ENCODE data around the gene RHOH. TPM values are rescaled to one million over a fixed set of nuclear protein-coding genes. Genes with fewer than 3 reads are reported as not detected.

Gene RHOH
- total RNA-seq, 1 donor from 2014 or later = not detected

DNA sequence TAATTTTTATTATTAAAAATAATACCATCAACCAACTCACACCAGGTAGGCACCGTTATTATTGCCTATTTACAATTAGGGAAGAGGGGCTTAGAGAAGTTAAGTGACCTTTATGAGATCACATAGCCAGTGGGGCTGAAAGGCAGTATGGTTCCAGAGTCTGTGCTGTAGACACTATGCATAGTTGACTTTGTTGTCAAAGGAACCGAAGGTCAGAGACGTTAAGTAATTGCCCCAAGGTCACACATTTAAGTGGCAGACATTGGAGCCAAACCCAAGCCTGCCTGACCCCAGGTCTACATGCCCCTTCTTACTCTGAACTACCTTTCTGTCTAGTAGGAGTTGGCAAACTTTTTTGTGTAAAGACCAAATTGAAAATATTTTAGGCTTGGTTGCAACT is 36.4 kb downstream of the RHOH start:
- no peak for DNase-seq (ENCODE audit: low read depth, low spot score)

- no peak for DNase-seq (ENCODE audit: low read depth, low spot score)
Measured at GRCh38 chr4:40234519-40235039, 37.7 kb downstream of the RHOH start.

DNA sequence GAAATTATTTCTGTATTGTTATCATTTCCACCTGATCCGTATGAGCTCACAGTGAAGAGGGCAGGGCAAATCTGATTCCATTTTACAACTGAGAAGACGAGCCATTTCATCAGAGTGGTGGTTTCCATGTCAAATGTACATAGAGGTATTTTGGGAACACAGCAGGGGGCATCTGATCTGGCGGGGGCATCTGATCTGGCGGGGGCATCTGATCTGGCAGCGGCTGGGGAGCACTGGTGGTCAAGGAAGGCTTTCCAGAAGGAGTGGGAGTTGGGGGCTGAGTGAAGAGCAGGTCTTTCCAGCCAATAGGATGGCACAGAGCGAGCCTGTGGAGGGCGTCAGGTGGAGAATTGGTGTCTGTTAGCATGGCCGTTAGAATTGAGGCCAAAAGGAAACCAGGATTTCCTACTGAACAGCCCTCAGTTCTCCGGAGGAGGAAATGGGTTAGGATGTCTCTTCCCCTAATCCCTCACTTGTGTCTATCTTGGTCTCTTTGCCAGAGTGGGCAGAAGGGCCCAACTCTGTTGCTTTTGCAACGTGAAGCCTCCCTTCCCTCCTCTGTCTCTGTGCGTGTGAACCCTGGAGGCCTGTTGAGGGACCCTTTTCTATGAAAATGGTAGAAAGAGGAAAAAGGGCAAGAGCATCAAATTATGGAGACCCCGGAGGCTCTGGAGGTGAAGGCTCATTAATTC is 41.3 kb downstream of the RHOH start:
- DNase-seq (ENCODE audit: low read depth, low spot score) = no peak

DNA sequence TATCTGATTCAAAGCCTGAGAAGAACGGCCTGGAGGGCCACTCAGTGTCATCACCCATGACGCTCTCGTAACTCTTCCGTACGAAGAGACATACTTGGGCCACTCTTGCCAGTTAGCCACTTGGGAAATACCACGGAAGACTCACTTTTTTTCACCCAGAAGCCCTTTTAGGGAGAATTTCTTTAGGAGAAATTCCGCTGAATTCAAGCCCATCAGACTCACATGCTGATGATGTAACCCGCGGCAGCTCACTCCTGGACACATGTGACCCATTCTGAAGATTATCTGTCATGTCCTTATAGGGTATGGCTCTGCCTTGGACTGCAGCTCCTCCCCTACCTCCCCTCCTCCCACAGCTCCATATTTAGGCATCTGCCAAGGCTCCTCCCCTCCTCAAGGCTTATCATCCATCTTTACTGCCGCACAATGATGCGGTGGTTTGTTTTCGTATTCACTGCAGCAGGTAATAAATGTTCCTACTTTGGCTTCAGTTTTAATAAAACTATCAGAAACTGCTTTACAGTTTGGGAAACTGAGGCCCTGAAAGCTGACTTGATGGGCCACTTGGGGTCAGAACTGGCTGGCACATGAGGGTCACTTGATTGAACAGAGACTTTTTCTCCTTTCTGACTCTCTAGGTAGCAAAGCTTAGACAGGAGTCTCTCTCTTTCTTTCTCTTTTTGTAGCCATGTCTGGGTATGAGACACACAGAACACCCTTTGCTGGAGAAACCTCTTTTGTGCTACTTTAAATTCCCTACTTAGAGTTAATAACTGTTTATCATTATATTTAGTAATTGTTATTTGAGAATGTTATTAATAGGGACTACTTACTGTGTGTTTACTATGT is 42.1 kb downstream of the RHOH start:
- no peak for DNase-seq (ENCODE audit: low read depth, low spot score)

DNA sequence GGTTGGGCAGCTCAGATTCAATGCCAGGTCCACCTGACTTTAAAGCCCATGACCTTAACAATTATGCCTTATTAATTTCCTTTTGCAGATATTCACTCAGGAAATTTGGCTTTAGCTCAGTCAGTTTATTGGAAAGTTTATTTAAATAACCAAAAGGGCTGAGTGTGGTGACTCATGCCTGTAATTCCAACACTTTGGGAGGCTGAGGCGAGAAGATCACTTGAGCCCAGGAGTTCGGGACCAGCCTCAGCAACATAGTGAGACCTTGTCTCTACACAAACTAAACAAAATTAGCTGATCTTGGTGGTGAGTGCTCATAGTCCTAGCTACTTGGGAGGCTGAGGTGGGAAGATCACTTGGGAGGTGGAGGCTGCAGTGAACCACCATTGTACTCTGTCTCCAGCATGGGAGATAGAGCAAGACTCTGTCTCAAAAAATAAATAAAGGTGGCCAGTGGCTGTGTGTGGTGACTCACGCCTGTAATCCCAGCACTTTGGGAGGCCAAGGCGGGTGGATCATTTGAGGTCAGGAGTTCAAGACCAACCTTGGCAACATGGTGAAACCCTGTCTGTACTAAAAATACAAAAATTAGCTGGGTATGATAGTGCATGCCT is 43.3 kb downstream of the RHOH start:
- DNase-seq (ENCODE audit: low read depth, low spot score) = no peak

DNA sequence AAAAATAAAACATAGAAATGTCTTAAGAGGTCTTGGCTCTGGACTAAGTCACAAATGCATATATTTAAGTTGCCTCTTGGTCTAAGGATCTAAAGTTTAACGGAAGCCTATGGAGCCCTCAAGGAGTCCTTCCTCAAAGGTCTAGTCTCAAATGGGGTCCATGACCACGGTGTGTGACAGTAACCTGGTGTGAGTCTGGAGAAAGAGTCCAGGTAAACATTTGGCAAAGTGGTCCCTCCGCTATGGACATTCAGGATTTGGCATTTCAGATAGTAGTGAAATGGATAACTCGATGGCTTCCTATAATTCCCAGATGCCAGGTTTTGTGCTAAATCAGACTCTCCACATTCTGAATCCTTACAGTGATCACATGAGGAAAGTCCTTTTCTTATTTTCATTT is 44.2 kb downstream of the RHOH start:
- no peak for DNase-seq (ENCODE audit: low read depth, low spot score)

DNA sequence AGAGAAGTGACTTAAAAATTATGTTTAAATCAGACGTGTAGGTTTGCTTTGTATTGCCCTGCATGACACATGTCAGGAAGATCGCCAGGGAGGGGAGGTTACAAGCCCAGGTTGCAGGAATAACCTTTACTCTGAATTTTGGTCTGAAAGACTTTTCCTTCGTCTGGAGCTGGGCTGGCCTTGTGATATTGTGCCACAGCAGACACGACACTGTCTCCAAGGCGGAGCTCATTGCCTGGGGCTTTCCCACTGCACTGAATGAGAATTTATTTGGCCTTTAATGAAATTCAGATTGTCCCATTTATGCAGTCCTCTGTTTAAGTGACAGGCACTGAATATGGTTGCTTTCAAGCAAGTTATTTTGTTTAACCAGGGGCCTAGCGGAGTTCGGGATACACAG is 45.1 kb downstream of the RHOH start:
- no peak for DNase-seq (ENCODE audit: low read depth, low spot score)

DNA sequence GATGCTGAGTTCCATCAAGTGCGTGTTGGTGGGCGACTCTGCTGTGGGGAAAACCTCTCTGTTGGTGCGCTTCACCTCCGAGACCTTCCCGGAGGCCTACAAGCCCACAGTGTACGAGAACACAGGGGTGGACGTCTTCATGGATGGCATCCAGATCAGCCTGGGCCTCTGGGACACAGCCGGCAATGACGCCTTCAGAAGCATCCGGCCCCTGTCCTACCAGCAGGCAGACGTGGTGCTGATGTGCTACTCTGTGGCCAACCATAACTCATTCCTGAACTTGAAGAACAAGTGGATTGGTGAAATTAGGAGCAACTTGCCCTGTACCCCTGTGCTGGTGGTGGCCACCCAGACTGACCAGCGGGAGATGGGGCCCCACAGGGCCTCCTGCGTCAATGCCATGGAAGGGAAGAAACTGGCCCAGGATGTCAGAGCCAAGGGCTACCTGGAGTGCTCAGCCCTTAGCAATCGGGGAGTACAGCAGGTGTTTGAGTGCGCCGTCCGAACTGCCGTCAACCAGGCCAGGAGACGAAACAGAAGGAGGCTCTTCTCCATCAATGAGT is 46.6 kb downstream of the RHOH start:
- no peak for DNase-seq (ENCODE audit: low read depth, low spot score)

- DNase-seq (ENCODE audit: low read depth, low spot score) = no peak
Measured at GRCh38 chr4:40244606-40245005, 47.8 kb downstream of the RHOH start.

- DNase-seq (ENCODE audit: low read depth, low spot score) = no peak
Measured at GRCh38 chr4:40245550-40245949, 48.7 kb downstream of the RHOH start.

DNA sequence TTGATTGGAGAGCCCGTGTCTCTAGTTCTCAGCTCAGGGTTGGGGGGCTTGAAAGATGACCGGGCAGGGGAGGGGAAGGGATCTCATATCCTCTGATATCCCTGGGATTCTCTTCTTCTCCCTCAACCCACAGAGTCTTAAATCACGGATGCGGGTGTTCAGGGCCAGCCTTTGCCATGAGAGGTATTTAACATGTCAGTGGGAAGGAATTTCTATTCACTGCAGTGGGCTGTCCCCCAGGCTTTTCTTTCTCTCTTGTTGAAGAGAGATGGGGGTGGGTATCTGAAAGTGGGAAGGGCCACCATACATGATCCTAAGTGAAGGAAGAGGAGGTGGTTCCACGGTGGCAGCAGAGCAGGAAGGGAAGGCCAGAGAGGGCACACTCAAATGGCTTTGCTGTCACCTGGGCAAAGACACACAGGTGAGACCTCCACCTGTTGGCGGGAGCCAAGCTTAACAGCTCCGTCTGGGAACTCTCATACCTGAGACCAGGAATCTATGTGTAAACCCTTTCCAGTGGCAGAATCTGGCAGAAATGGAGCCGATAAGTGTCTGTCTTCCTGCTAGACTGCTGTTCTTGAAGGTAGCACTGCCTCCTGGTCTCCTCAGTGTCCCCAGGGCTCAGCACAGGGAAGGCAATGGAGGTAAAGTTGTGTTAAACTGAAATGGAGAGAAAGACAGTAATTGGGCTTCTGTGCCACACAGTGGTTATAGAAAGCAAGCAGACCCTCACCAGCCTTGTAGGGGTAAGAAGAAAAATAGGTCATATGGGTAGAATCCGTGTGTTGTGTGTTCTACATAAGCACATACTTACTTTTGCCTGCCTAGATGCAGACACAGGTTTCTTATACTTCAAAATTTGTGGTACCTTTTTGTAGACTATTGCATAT is 49.4 kb downstream of the RHOH start:
- DNase-seq (ENCODE audit: low read depth, low spot score) = no peak

- no peak for DNase-seq (ENCODE audit: low read depth, low spot score)
Measured at GRCh38 chr4:40246938-40247337, 50.1 kb downstream of the RHOH start.

DNA sequence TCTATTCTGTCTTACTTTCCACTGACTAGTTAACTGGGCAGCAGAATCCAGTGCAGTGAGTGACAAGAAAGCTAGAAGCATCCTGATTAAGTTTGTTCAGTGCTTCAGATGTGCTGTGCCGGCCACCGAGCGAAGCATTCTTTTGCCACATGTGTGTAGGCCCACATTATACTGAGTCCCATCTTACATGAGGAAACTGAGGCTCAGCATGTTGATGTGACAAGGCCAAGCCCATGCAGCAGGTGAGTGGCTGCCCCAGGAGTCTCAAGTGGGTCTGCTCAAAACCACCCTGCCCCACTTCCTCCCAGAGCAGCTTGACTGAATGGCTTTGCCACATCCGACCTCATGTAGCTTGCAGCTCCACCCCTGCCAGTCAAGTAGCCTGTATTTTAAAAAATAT is 50.5 kb downstream of the RHOH start:
- no peak for DNase-seq (ENCODE audit: low read depth, low spot score)

DNA sequence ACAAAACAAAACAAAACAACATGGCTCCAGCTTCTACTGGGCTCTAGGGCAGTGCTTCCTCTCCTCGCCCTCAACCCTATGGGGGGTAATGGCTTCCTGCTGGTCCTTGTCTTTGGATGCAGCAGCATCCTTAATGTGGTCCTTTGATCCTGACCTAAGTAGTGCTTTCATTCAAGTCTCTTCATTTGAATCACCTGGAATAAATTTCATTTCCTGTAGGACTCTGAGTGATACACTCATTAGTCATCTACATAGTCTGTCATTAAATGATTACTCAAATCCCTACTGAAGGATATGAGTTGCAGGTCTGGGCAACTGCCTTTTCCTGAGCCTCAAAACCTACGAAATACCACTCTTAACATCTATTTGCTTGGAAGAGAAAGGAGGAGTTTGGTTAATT is 54.5 kb downstream of the RHOH start:
- DNase-seq (ENCODE audit: low read depth, low spot score) = no peak

DNA sequence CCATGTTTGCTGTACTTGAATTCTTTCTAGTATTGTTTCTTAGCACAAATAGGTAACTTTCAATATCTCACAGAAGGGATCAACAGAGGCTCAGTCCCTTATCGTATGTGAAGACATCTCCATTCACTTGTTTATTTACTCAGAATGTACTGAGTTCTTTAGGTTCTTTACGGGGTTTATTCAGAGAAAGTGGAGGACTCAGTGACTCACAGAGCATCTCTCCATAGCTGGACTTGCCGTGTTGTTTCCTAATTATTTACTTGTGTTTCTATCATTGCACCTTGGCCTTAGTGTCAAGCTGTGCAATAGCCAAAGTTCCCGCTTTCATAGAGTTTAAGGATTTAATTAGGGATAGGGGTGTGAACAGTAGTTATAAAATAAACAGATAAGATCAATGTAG is 57.1 kb downstream of the RHOH start:
- no peak for DNase-seq (ENCODE audit: low read depth, low spot score)

DNA sequence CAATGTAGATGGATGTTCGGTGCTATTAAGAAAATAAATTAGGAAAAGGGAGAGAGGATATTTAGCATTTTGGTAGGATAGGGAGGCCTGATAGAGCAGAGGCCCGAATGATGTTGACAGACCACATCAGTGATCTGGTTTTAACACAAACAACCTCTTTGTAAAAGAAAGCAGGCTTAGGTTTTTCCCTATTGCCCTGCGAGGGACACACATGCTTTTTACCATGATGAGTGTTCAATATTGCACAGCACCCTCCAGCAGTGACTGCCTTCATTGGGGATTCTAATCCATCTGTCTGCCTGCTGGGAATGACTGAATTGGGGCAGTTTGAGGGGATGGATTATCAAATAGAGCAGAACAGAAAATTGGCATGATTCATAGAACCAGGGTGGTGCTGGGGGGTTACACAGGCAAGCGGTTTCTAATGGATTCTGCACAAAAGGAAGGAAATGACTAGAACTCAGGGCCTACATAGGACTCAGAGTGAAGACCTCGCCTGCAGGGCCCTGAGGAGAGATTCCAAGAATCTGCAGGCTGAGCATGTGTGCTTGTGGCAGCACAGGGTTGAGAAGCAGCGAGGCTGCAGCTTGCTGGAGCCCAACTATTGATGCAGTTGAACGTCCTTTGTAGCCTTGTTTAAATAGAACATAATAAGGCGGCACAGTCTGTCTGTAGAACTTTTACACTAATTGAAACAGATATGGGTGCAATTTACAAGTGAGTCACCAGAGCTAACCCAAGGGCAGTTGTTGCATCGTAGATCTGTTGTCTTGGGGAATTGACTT is 58.0 kb downstream of the RHOH start:
- peak; percentile 1 for DNase-seq (ENCODE audit: low read depth, low spot score)

GRCh38 chr4:40255393-40256281 is 58.8 kb downstream of the RHOH start:
- peak; percentile 82 for DNase-seq (ENCODE audit: low read depth, low spot score)

- DNase-seq (ENCODE audit: low read depth, low spot score) = no peak
Measured at GRCh38 chr4:40256329-40256728, 59.5 kb downstream of the RHOH start.

- DNase-seq (ENCODE audit: low read depth, low spot score) = no peak
Measured at GRCh38 chr4:40256817-40257216, 60.0 kb downstream of the RHOH start.
